GM12892 (cell line): ENCODE results near the gene SOX1.

Experiments used
- POLR2A ChIP-seq: IDR thresholded peaks from 2 replicates; pipeline ENCODE4 v1.6.1; 2011; ENCODE audit warnings: low read depth, low read length, control low read depth
- POLR2AphosphoS5 ChIP-seq: IDR thresholded peaks from 2 replicates; pipeline ENCODE4 v1.6.1; 2011; ENCODE audit warnings: low read depth, low read length, control low read depth
- TAF1 ChIP-seq: IDR thresholded peaks from 2 replicates; pipeline ENCODE4 v1.6.1; 2011; ENCODE audit warnings: low read depth, mild to moderate bottlenecking, control low read depth, low read length, borderline replicate concordance

DNA sequence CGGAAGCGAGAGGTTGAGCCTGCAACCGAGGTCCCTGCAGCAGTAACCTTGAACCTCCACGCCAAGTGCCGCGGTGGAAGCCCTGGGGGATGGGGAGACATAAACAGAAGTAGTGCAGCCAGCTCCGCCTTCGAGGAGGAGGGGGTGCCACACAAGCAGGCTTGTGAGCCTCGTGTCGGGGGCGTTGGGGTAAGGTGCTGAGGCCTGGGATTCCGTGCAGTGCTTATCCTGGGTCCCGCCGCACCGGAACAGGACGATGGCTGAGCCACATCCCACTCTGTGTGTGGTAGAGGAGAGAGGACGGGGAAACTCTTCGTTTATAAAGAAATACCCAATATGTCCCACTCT lies 51.0 kb downstream of the SOX1 start:
- TF ChIP-seq TAF1 (no peak), POLR2AphosphoS5 (no peak), POLR2A (no peak)
